Measurements from ENCODE around the gene PIGH. TPM values are rescaled to one million over a fixed set of nuclear protein-coding genes. Genes with fewer than 3 reads are reported as not detected.

The PIGH gene
- total RNA-seq, 1 donor from 2014 or later: 15.8 TPM

GRCh38 chr14:67562025-67562775, 37.9 kb downstream of the PIGH start:
- Histone ChIP-seq H3K4me2 (no peak overlapping the region), H3K36me3 (no peaks in the 10 kb centered on the region), H3K9me3 (ENCODE audit: low read depth) (no peaks in the 10 kb centered on the region), H3K9ac (no peak overlapping the region), H3K4me1 (peaks cover 13% of the 10 kb centered on the region), H3K4me3 (no peak overlapping the region), H3K27ac (no peak overlapping the region), H3K79me2 (ENCODE audit: low read depth) (no peaks in the 10 kb centered on the region), H3K27me3 (no peaks in the 10 kb centered on the region), H3F3A (ENCODE audit: low read depth) (peaks cover 12% of the 10 kb centered on the region), H2AFZ (replicated peaks) (no peak overlapping the region), H4K20me1 (ENCODE audit: low read depth) (peaks cover 6% of the 10 kb centered on the region)
- Mint-ChIP-seq H3K27me3 (ENCODE audit: insufficient read depth, low read depth) (no peaks in the 10 kb centered on the region), H3K27ac (no peak overlapping the region), H3K4me3 (no peak overlapping the region), H3K36me3 (peaks cover 7% of the 10 kb centered on the region), H3K4me1 (peaks cover 14% of the 10 kb centered on the region), H3K9me3 (no peaks in the 10 kb centered on the region)
- TF ChIP-seq EZH2phosphoT487 (IDR thresholded peaks at IDR 0.05): no peak
- TF ChIP-seq CTCF (IDR thresholded peaks at IDR 0.05): no peak
- no peak for TF ChIP-seq EZH2 (IDR thresholded peaks at IDR 0.05)
- DNase-seq (ENCODE audit: low spot score): no peak

- no peaks in the 10 kb centered on the region for H3K36me3 ChIP-seq
- Mint-ChIP-seq H3K9me3 (no peaks in the 10 kb centered on the region), H3K27ac (no peak overlapping the region), H3K4me3 (no peak overlapping the region), H3K36me3 (peaks cover 8% of the 10 kb centered on the region), H3K4me1 (peaks cover 5% of the 10 kb centered on the region), H3K27me3 (ENCODE audit: insufficient read depth, low read depth) (no peaks in the 10 kb centered on the region)
- no peak for TF ChIP-seq CTCF (IDR thresholded peaks at IDR 0.05)
- no peaks in the 10 kb centered on the region for H3F3A ChIP-seq (ENCODE audit: low read depth)
- no peaks in the 10 kb centered on the region for H3K9me3 ChIP-seq (ENCODE audit: low read depth)
- no peaks in the 10 kb centered on the region for H3K27me3 ChIP-seq
- H3K9ac ChIP-seq: no peak overlapping the region
- H3K79me2 ChIP-seq (ENCODE audit: low read depth): no peaks in the 10 kb centered on the region
- no peaks in the 10 kb centered on the region for H4K20me1 ChIP-seq (ENCODE audit: low read depth)
- no peak overlapping the region for H3K4me3 ChIP-seq
- no peak for DNase-seq (ENCODE audit: low spot score)
- no peaks in the 10 kb centered on the region for H3K4me1 ChIP-seq
- no peak overlapping the region for H3K4me2 ChIP-seq
- no peak overlapping the region for H2AFZ ChIP-seq (replicated peaks)
- no peak overlapping the region for H3K27ac ChIP-seq
Measured at GRCh38 chr14:67559639-67560038, 40.4 kb downstream of the PIGH start.

DNA sequence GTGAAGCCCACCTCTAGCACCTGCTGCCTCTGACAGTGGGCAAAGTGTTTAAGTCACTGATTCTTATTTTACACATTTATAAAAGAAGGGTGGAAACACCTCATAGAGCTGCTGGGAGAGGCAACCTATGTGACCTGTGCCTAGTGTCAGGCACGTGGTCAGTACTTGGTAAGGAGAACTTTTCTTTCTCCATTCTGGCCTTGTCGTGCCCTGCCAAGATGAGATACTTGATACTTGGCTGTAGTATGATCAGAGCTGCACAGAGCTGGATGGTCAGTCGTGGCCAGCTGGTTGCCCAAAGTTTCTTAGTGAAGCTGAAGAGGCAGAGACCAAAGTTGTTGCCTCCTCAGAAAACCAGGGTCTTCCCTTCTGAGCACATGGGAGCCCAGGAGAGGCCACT, 42.4 kb downstream of the PIGH start:
- H3K79me2 ChIP-seq (ENCODE audit: low read depth): no peaks in the 10 kb centered on the region
- no peak overlapping the region for H2AFZ ChIP-seq (replicated peaks)
- H3K9me3 Mint-ChIP-seq: no peaks in the 10 kb centered on the region
- no peaks in the 10 kb centered on the region for H3K4me1 ChIP-seq
- no peak for TF ChIP-seq EZH2phosphoT487 (IDR thresholded peaks at IDR 0.05)
- TF ChIP-seq EZH2 (IDR thresholded peaks at IDR 0.05): no peak
- TF ChIP-seq CTCF (IDR thresholded peaks at IDR 0.05): no peak
- no peak overlapping the region for H3K27ac ChIP-seq
- H3K9ac ChIP-seq: no peak overlapping the region
- no peaks in the 10 kb centered on the region for H3K9me3 ChIP-seq (ENCODE audit: low read depth)
- H3K27me3 ChIP-seq: no peaks in the 10 kb centered on the region
- no peaks in the 10 kb centered on the region for H3F3A ChIP-seq (ENCODE audit: low read depth)
- no peak overlapping the region for H3K4me3 Mint-ChIP-seq
- H3K36me3 Mint-ChIP-seq: peaks cover 8% of the 10 kb centered on the region
- H4K20me1 ChIP-seq (ENCODE audit: low read depth): no peaks in the 10 kb centered on the region
- no peak overlapping the region for H3K4me3 ChIP-seq
- no peaks in the 10 kb centered on the region for H3K36me3 ChIP-seq
- DNase-seq (ENCODE audit: low spot score): no peak
- H3K4me1 Mint-ChIP-seq: peaks cover 5% of the 10 kb centered on the region
- peaks cover 1% of the 10 kb centered on the region for H3K27me3 Mint-ChIP-seq (ENCODE audit: insufficient read depth, low read depth)
- H3K4me2 ChIP-seq: no peak overlapping the region
- H3K27ac Mint-ChIP-seq: no peak overlapping the region

All from neural progenitor cell (in vitro differentiated cells).